Stimulated activated CD4-positive, alpha-beta T cell treated with anti-CD3 and anti-CD28 coated beads, Interleukin-15, amount 100 ng/mL, for 48 hours (primary cell): ENCODE results near the gene OMD.

Source experiments
- DNase-seq, 2 donors: peaks; one replicate each; pipeline ENCODE4 v3.0.0-alpha.2; 2020; ENCODE audit warnings: low read depth in 2 of 2

Gene OMD

GRCh38 chr9:92369075-92369474 is 55.2 kb downstream of the OMD start:
- DNase-seq: no peak
